DMS53 (cell line): Measurements from ENCODE around the gene TMEM92.
A peak's percentile ranks its signal among the peaks of the same experiment; 100 is the strongest.
"Not testable (repeated sequence)": the region's sequence is repeated elsewhere in the genome, so short reads cannot be mapped to it uniquely, and the experiment has no call there.

ENCODE experiments used
- DNase-seq: peaks from one replicate; lab custom pipeline; 2025; lab: John Stamatoyannopoulos, UW

TMEM92 gene

GRCh38 chr17:50276588-50277356, 2.5 kb downstream of the TMEM92 start:
- peak; percentile 57 for DNase-seq

GRCh38 chr17:50277357-50277754, 3.1 kb downstream of the TMEM92 start:
- DNase-seq = no peak

- DNase-seq = no peak
Observed at GRCh38 chr17:50278526-50279180, 4.4 kb downstream of the TMEM92 start.

GRCh38 chr17:50279181-50279526, 4.9 kb downstream of the TMEM92 start:
- no peak for DNase-seq

- no peak for DNase-seq
Observed at GRCh38 chr17:50279639-50280038, 5.4 kb downstream of the TMEM92 start.

GRCh38 chr17:50280068-50280467, 5.8 kb downstream of the TMEM92 start:
- DNase-seq = peak; percentile 29

- DNase-seq = no peak
Observed at GRCh38 chr17:50280801-50281441, 6.7 kb downstream of the TMEM92 start.

GRCh38 chr17:50281739-50282401, 7.6 kb downstream of the TMEM92 start:
- no peak for DNase-seq

- DNase-seq = no peak
Observed at GRCh38 chr17:50283246-50283645, 9.0 kb downstream of the TMEM92 start.

GRCh38 chr17:50283714-50284113, 9.4 kb downstream of the TMEM92 start:
- no peak for DNase-seq

- no peak for DNase-seq
Observed at GRCh38 chr17:50285941-50286340, 11.7 kb downstream of the TMEM92 start.

GRCh38 chr17:50287302-50287701, 13.0 kb downstream of the TMEM92 start:
- DNase-seq = not testable (repeated sequence)

- DNase-seq = no peak
Observed at GRCh38 chr17:50288306-50288705, 14.0 kb downstream of the TMEM92 start.

- DNase-seq = no peak
Observed at GRCh38 chr17:50289278-50289677, 15.0 kb downstream of the TMEM92 start.

GRCh38 chr17:50289991-50290702, 15.9 kb downstream of the TMEM92 start:
- peak; percentile 35 for DNase-seq

- DNase-seq = no peak
Observed at GRCh38 chr17:50290933-50291332, 16.7 kb downstream of the TMEM92 start.

GRCh38 chr17:50292465-50292864, 18.2 kb downstream of the TMEM92 start:
- DNase-seq = no peak

GRCh38 chr17:50295021-50295420, 20.8 kb downstream of the TMEM92 start:
- no peak for DNase-seq

GRCh38 chr17:50297407-50297865, 23.2 kb downstream of the TMEM92 start:
- peak; percentile 89 for DNase-seq

GRCh38 chr17:50298018-50298417, 23.8 kb downstream of the TMEM92 start:
- DNase-seq = peak; percentile 32

GRCh38 chr17:50299776-50300175, 25.5 kb downstream of the TMEM92 start:
- DNase-seq = no peak

- DNase-seq = not testable (repeated sequence)
Observed at GRCh38 chr17:50300824-50301223, 26.6 kb downstream of the TMEM92 start.
